ENCODE data around the gene CCL23. TPM values are rescaled to one million over a fixed set of nuclear protein-coding genes. Genes with fewer than 3 reads are reported as not detected.

The CCL23 gene
- total and polyA plus RNA-seq, 9 of the 15 experiments (the other 6 are each of a cell fraction or from before 2014, with no cell fraction given): not detected

- no peaks in the 10 kb centered on the region for H3K9me1 ChIP-seq (ENCODE audit: control insufficient read depth, insufficient read depth, low read length)
- ATAC-seq: peak; percentile 61
- no peaks in the 10 kb centered on the region for H3K79me2 ChIP-seq (ENCODE audit: control insufficient read depth, insufficient read depth, low read length)
- POLR2A ChIA-PET: interaction anchor here (0.8 kb wide), 1 partner anchor 483 kb away, joined by 4 read pairs; no protein-coding TSS in a partner anchor
- no peak overlapping the region for H3K9ac ChIP-seq (ENCODE audit: insufficient read depth in 1 of 2, low read depth in 2 of 2, low read length in 2 of 2)
- H3K36me3 ChIP-seq (ENCODE audit: control insufficient read depth, insufficient read depth, low read length): no peaks in the 10 kb centered on the region
- H3K9me3 ChIP-seq (replicated peaks; ENCODE audit: control insufficient read depth, insufficient read depth, low read depth, low read length): no peaks in the 10 kb centered on the region
- in situ Hi-C loops (cut with MboI): no loop called here
- 0% methylated on average over 6 of the region's 6 CpGs for WGBS (ENCODE audit: insufficient coverage, low coverage, missing lambda C conversion rate)
- H3K4me2 ChIP-seq (ENCODE audit: insufficient read depth, low read length): no peak overlapping the region
- H3K27ac ChIP-seq (ENCODE audit: extremely low read depth, low read depth, low read length): no peak overlapping the region
- no peak overlapping the region for H3K4me3 ChIP-seq
- BruUV-seq (replicated peaks): no TSS peak
- no peak overlapping the region for H2AFZ ChIP-seq (ENCODE audit: low read depth, low read length)
- CTCF ChIA-PET (ENCODE audit: low intra/inter-chr PET ratio): no interaction called here
- H3K4me1 ChIP-seq (replicated peaks in 1 of 2; ENCODE audit: control insufficient read depth in 2 of 2, insufficient read depth in 2 of 2, low read length in 2 of 2): no peaks in the 10 kb centered on the region
- H4K20me1 ChIP-seq (replicated peaks; ENCODE audit: control insufficient read depth, insufficient read depth, low read length): no peaks in the 10 kb centered on the region
- H3K27me3 ChIP-seq (ENCODE audit: control insufficient read depth in 2 of 2, insufficient read depth in 2 of 2, low read length in 2 of 2): peaks cover 7 to 12% of the 10 kb centered on the region in 2 experiments; a peak in 3 of 5 replicates
- TF ChIP-seq ZFX (CRISPR knock-in tag; IDR thresholded peaks at IDR 0.05): no peak
- TF ChIP-seq ZNF134 (CRISPR knock-in tag; conservative IDR thresholded peaks at IDR 0.05): no peak
- no peak for TF ChIP-seq NR3C1 (CRISPR knock-in tag; IDR thresholded peaks at IDR 0.05)
- TF ChIP-seq ZNF764 (CRISPR knock-in tag; IDR thresholded peaks at IDR 0.05; ENCODE audit: low read depth): no peak
- peak; percentile 10; the same call in 1 of the 2 replicates for TF ChIP-seq NFIX (CRISPR knock-in tag; IDR thresholded peaks at IDR 0.05; ENCODE audit: low read depth)
- peak; percentile 89 to 91 for TF ChIP-seq NRF1 (conservative IDR thresholded peaks at IDR 0.05 in 1 of 2, IDR thresholded peaks at IDR 0.05 in 1 of 2)
- TF ChIP-seq L3MBTL2 (IDR thresholded peaks at IDR 0.05): no peak
- TF ChIP-seq PHTF2 (CRISPR knock-in tag; IDR thresholded peaks at IDR 0.05): no peak
- no peak for TF ChIP-seq STAT5A (IDR thresholded peaks at IDR 0.05; ENCODE audit: borderline replicate concordance, low read length)
- TF ChIP-seq, protein P1, sequence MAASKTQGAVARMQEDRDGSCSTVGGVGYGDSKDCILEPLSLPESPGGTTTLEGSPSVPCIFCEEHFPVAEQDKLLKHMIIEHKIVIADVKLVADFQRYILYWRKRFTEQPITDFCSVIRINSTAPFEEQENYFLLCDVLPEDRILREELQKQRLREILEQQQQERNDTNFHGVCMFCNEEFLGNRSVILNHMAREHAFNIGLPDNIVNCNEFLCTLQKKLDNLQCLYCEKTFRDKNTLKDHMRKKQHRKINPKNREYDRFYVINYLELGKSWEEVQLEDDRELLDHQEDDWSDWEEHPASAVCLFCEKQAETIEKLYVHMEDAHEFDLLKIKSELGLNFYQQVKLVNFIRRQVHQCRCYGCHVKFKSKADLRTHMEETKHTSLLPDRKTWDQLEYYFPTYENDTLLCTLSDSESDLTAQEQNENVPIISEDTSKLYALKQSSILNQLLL (CRISPR knock-in tag; IDR thresholded peaks at IDR 0.05; ENCODE audit: borderline replicate concordance): no peak
- TF ChIP-seq JUNB (CRISPR knock-in tag; conservative IDR thresholded peaks at IDR 0.05): no peak
- peak; percentile 55 for TF ChIP-seq NFIC (IDR thresholded peaks at IDR 0.05)
- intact Hi-C loops (cut with micrococcal nuclease): no loop called here
- FAIRE-seq: no peak
- peak in 3 of 4 experiments; percentile 15 to 36 (median 21) for DNase-seq (ENCODE audit: extremely low read depth in 1 of 4, low spot score in 3 of 4)
Measured at GRCh38 chr17:36001862-36002603, 15.7 kb downstream of the CCL23 start.
